Stimulated activated CD8-positive, alpha-beta memory T cell treated with anti-CD3 and anti-CD28 coated beads, Interleukin-2, amount 100 ng/mL, for 48 hours (primary cell): ENCODE measurements around the gene KCNK16.

Experiments
- DNase-seq, 2 donors: peaks; one replicate each; pipeline ENCODE4 v3.0.0-alpha.2; 2020; ENCODE audit warnings: low read depth in 2 of 2

The KCNK16 gene

DNA sequence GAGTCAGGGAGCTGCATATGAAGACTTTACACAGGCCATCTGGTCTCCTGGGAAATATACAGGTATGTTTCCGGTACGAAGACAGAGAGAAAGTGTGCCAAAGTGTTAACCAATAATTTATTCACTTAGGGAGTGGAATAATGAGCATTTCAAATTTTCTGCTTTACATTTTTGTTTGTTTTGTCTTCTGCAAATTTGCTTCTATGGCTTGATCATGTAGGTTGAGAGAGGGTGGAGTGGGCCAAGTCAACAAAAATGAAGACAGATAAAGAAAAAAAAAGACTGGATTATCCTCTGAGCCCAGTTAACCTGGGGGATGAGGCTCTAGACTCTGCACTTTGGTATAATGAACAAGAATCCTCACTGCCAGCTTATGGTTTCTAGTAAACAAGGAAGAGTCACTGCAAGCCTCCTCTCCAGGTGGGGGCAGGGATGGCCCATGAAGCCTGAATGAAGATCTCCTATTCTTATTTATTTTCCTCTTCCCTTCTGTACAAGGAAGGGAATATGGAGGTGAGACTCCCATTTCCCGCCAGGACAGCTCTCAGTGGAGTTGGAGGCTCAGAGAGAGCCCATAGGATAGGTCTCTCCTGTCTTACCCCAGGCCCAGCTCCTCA lies 46.0 kb downstream of the KCNK16 start:
- DNase-seq: no peak

DNA sequence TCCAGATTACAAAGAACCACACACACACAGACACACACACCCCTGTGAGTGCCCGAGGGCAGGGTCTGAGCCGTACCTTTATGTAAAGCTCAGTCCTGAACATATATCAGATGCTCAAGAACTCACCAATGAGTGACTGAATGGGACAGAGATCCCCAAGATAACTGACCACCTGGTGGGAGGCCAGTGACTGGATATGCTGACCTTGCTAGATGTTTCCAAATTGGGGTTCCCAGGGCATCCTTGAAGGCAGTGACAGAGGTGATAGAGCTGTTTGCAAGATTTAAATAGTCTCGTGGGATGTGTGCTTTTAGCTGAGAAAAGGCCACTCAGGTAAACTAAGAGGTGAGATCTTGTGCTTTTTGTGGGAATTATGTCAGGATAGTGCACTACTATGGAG lies 47.6 kb downstream of the KCNK16 start:
- no peak for DNase-seq

DNA sequence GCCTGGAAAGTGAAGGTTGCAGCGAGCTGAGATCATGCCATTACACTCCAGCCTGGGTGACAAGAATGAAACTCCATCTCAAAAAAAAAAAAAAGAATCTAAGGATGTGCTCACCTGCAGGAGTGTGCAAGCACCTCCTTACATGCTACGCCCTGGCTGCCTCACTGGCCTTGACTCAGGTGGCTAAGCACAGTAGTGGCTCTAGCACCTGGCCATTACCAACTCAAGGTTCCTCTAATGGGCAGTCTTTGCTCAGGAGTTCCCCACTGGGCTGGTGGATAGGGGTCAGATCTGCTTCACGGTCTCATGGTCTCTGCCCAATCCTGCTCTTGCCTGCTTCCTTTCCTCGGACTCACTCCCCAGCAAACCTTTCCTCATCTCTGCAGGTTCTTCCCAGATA lies 48.0 kb downstream of the KCNK16 start:
- DNase-seq: no peak

DNA sequence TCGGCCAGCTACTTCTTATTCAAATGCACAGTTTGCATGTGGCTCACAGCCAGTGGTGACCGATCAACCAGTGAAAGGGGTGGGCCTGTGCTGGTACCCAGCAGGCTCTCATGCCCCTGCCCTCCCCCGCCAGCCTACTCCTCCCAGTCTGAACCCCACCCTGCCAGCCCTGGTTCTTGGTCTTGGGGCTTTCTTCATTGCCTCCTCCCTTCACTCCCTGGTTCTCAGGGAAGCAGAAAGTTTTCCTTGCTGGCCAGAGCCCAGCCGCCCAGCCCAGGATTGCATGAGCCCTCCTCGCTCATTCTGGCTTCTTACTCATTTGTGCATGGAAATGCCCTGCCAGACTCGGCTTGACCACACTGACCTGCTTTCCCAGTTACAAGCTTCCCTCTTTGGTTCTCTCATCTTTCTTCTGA lies 49.1 kb downstream of the KCNK16 start:
- DNase-seq: no peak

DNA sequence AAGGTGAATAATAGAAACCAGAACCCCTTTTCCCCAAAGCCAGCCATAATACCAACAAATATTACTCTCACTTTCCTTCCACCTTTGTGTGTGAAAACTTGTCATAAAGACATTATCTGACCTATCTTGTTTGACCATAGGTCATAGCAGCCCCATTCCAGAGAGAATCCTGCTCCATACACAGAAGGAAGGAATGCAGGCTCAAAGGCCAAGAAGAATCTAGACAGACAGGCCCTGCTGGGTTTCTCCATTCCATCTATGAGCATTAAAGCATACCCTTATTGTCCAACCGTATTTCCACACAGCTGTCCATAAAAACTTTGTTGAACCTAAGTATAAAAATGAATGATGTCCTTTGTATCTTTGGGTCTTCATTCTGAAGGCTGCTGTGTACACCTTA lies 52.5 kb downstream of the KCNK16 start:
- no peak for DNase-seq

DNA sequence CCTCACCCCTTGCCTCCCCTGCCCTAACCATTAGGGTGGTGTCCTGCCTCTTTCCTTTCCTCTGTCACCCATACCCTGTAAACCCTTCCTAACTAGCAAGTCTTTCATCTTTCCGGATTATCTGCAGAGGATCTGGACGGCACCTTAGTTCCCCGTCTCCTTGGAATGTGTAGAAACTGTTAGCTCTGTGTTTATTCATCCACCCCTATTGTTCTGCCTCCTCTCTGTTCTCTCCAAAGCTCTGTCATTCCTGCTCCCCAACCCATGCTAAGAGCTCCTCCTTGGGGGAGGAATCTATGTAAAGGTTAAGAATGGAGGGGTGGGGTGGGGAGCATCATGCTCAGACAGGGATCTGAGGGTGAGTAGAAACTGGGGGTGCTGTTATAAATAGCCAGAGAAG lies 53.8 kb downstream of the KCNK16 start:
- DNase-seq: no peak

DNA sequence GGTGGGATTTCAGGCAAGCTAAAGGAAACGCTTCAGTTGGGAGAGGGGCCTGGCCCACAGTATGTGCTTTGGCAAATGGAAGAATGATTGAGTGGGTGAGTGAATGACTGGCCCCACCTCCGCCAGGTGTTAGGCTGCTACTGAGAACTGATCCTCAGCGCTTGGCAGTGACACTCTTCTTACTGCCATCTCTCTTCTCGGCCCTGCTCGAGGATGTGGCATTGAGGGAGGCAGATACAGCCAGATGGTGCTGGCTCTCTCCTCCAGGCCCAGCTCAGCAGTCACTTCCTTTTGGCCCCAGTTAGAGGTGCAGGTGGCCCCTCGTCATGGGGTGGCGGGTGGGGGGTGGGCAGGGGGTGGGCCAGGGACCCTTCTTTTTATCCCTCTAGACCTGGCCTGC lies 54.3 kb downstream of the KCNK16 start:
- DNase-seq: no peak

DNA sequence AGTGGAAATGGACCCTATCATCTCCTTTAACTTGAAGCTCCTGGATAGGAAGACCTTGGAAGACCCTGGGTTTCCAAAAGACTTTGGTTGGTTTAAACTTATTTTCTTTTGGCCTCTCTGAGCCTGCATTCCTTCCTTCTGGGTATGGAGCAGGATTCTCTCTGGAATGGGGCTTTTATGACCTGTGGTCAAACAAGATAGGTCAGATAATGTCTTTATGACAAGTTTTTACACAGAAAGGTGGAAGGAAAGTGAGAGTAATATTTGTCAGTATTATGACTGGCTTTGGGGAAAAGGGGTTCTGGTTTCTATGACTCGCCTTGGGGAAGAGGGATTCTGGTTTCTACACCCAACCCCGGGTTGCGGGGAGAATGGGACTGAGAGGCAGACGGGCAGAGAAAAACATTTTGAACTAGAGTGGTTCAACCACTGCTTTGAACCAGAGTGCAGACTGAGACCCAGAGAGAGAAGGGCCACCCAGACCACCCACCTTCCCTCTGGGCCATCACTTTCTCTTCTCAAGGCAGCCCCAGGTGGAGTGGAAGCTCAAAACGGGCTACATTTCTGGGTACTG lies 55.6 kb downstream of the KCNK16 start:
- no peak for DNase-seq

DNA sequence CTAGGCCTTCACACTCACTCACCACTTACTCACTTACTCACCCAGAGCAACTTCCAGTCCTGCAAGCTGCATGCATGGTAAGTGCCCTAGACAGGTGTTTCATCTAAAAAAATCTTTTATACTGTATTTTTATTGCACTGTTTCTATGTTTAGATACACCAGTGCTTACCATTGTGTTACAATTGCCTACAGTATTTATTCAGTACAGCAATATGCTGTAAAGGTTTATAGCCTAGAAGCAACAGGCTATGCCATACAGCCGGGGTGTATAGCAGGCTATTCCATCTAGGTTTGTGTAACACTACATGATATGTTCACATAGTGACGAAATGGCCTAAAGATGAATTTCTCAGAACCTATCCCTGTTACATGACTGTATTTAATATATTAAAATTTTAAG lies 56.1 kb downstream of the KCNK16 start:
- no peak for DNase-seq
